ENCODE results near the gene GAPDH. TPM values are rescaled to one million over a fixed set of nuclear protein-coding genes. Genes with fewer than 3 reads are reported as not detected.

The GAPDH gene
- total and polyA plus RNA-seq, 12 donors, result 1,734 to 4,338 (median 2,450) TPM

DNA sequence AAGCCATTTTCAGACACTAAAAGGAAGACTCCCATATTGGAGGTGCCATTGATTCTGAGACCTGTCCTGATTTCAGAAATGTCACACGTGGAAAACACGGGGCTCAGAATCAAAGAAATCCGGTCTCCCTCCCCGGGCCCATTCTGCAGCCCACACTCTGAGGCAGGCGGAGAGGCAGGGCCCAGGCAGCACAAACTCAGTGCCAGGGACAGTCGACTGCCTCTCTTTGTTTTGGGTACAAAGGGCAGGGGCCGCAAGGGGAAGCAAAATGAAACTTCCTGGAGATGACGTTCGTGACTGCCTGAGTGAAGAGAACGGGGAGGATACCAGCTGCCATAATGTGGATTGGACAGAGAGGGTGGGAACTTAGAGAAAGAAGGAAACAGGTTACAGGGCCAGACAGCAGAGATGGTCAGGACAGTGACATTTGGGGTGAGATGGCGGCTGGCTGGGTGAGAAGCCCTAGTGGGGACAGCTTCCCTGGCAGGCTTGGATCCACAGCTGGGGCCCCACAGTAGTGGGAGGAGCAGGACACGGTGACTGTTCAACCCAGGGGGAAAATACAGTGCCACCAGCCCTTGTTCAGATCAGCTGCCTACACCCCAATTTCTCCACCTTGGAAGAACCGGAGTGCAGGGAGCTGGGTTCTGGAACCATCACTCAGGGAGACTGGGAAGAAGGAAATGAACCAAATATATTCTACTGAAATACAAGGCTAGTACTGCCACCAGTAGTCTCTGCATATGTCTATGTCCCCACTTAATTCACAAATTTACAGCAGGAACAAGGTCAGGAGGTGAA, 8.1 kb downstream of the GAPDH start:
- peak overlapping the region in 2 of 5 donors; percentile 83 to 86 for H3K27ac ChIP-seq
- H3K36me3 ChIP-seq (replicated peaks in 1 of 2), result peaks cover 0 to 43% of the 10 kb centered on the region in 2 donors
- DNase-seq, result peak in 3 of 7 donors; percentile 22 to 64 (median 32)
- H3K4me3 ChIP-seq, result no peak overlapping the region
- peaks cover 18 to 33% of the 10 kb centered on the region in 2 donors for H3K4me1 ChIP-seq (replicated peaks in 1 of 2)
- WGBS, 4 donors, result 76 to 80% (median 78%) methylated on average over 11 to 13 of the region's 13 CpGs
- H3K9me3 ChIP-seq (replicated peaks in 1 of 3), result no peaks in the 10 kb centered on the region
- intact Hi-C loops (cut with DNase I), result loop anchor here in 1 of 2 donors (10.0 kb wide), 1 partner anchor 218 kb away; no protein-coding TSS in a partner anchor
- no peak for TF ChIP-seq POLR2A (IDR thresholded peaks at IDR 0.05)
- no peaks in the 10 kb centered on the region for H3K27me3 ChIP-seq

- H3K9me3 ChIP-seq (replicated peaks in 1 of 3), result no peaks in the 10 kb centered on the region
- H3K36me3 ChIP-seq (replicated peaks in 1 of 2), result peaks cover 0 to 48% of the 10 kb centered on the region in 2 donors
- DNase-seq, result no peak
- no peak overlapping the region for H3K27ac ChIP-seq
- no peaks in the 10 kb centered on the region for H3K27me3 ChIP-seq
- 90 to 93% (median 92%) methylated on average over 10 of the region's 10 CpGs for WGBS, 4 donors
- no peak for TF ChIP-seq CTCF (IDR thresholded peaks at IDR 0.05)
- intact Hi-C loops (cut with DNase I), result loop anchor here in 1 of 2 donors (10.0 kb wide), 1 partner anchor 221 kb away; no protein-coding TSS in a partner anchor
- H3K4me1 ChIP-seq (replicated peaks in 1 of 2), result peaks cover 15 to 44% of the 10 kb centered on the region in 2 donors
- no peak overlapping the region for H3K4me3 ChIP-seq
Observed at GRCh38 chr12:6546016-6546415, 11.7 kb downstream of the GAPDH start.

- intact Hi-C loops (cut with DNase I), result loop anchor here in 1 of 2 donors (10.0 kb wide), 1 partner anchor 223 kb away; no protein-coding TSS in a partner anchor
- Histone ChIP-seq H3K4me3 (no peak overlapping the region), H3K9me3 (replicated peaks in 1 of 3) (no peaks in the 10 kb centered on the region), H3K27ac (peak overlapping the region in 2 of 5 donors; percentile 75 to 91), H3K36me3 (replicated peaks in 1 of 2) (peaks cover 0 to 48% of the 10 kb centered on the region in 2 donors), H3K4me1 (replicated peaks in 1 of 2) (peaks cover 26 to 48% of the 10 kb centered on the region in 2 donors), H3K27me3 (no peaks in the 10 kb centered on the region)
- no peak for DNase-seq
- TF ChIP-seq CTCF (IDR thresholded peaks at IDR 0.05), result no peak
- 75 to 91% (median 81%) methylated on average over 1 of the region's 1 CpG for WGBS, 4 donors
Observed at GRCh38 chr12:6547566-6547965, 13.2 kb downstream of the GAPDH start.

DNA sequence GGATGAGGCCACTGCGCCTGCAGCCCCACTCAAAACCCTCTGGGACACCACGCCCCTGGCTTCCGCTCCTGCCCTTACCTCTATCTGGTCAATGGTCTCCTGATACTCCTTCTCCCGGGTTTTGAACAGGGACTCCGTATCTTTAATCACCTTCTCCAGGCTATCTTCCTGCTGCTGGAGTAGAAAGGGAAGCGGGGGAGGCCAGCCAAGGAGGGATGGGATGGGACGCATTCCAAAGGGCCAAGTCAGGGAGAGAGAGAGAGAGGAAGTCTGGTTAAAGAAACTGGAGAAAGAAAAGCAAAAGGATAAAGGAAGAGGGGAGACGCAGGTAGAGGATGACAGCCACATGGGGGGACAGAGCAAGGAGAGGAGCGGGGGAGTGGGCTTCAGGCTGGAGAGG, 13.7 kb downstream of the GAPDH start:
- Histone ChIP-seq H3K4me3 (no peak overlapping the region), H3K27me3 (no peaks in the 10 kb centered on the region), H3K4me1 (replicated peaks in 1 of 2) (peaks cover 30 to 52% of the 10 kb centered on the region in 2 donors), H3K36me3 (replicated peaks in 1 of 2) (peaks cover 0 to 48% of the 10 kb centered on the region in 2 donors), H3K27ac (peak overlapping the region in 2 of 5 donors; percentile 75 to 91), H3K9me3 (replicated peaks in 1 of 3) (no peaks in the 10 kb centered on the region)
- DNase-seq, result peak in 1 of 7 donors; percentile 62
- TF ChIP-seq CTCF (IDR thresholded peaks at IDR 0.05), result no peak
- TF ChIP-seq POLR2A (IDR thresholded peaks at IDR 0.05), result no peak
- 70 to 76% (median 72%) methylated on average over 9 of the region's 9 CpGs for WGBS, 4 donors
- intact Hi-C loops (cut with DNase I), result loop anchor here in 1 of 2 donors (10.0 kb wide), 1 partner anchor 223 kb away; no protein-coding TSS in a partner anchor
